Activated naive CD4-positive, alpha-beta T cell treated with anti-CD3 and anti-CD28 coated beads, Interleukin-2, amount 10 ng/mL, durations not matched to agents 7 days and 5 days (primary cell): Measurements from ENCODE around the gene ZNF283.
"Not testable (repeated sequence)": the region's sequence is repeated elsewhere in the genome, so short reads cannot be mapped to it uniquely, and the experiment has no call there.

Experiments
- CTCF ChIA-PET: fragments of 350-600 bp; sonication (Branson Sonifier 250); formaldehyde crosslinking; loops from one replicate; lab custom pipeline; 2021; ENCODE audit warnings: antibody characterized with exemption; lab: Charles Lee
- DNase-seq: peaks from one replicate; pipeline ENCODE4 v3.0.0-alpha.2; 2020
- H3K27ac Mint-ChIP-seq: one replicate; pipeline ENCODE4 v1.8.0; 2021; ENCODE audit warnings: mild to moderate bottlenecking, moderate library complexity, mixed read lengths
- H3K27me3 Mint-ChIP-seq: one replicate; pipeline ENCODE4 v1.8.0; 2021; ENCODE audit warnings: mild to moderate bottlenecking, mixed read lengths
- H3K36me3 Mint-ChIP-seq: one replicate; pipeline ENCODE4 v1.8.0; 2021; ENCODE audit warnings: mixed read lengths
- H3K4me1 Mint-ChIP-seq: one replicate; pipeline ENCODE4 v1.8.0; 2021; ENCODE audit warnings: mixed read lengths
- H3K4me3 Mint-ChIP-seq: one replicate; pipeline ENCODE4 v1.8.0; 2021; ENCODE audit warnings: mild to moderate bottlenecking, moderate library complexity, mixed read lengths
- H3K9me3 Mint-ChIP-seq: one replicate; pipeline ENCODE4 v1.8.0; 2021; ENCODE audit warnings: mixed read lengths

The ZNF283 gene

GRCh38 chr19:43786665-43787064 is 40.5 kb upstream of the ZNF283 start:
- Mint-ChIP-seq H3K4me3 (no peak overlapping the region), H3K36me3 (no peaks in the 10 kb centered on the region), H3K27ac (no peak overlapping the region), H3K4me1 (peaks cover 36% of the 10 kb centered on the region), H3K27me3 (peaks cover 13% of the 10 kb centered on the region), H3K9me3 (no peaks in the 10 kb centered on the region)
- CTCF ChIA-PET, result interaction anchor here (1.2 to 1.9 kb wide), 3 partner anchors 18 to 41 kb away, joined by 5 to 8 read pairs (median 7); no protein-coding TSS in a partner anchor
- no peak for DNase-seq

GRCh38 chr19:43789029-43789428 is 38.1 kb upstream of the ZNF283 start:
- Mint-ChIP-seq H3K27me3 (peaks cover 25% of the 10 kb centered on the region), H3K4me3 (no peak overlapping the region), H3K27ac (no peak overlapping the region), H3K9me3 (no peaks in the 10 kb centered on the region), H3K36me3 (no peaks in the 10 kb centered on the region), H3K4me1 (peaks cover 14% of the 10 kb centered on the region)
- CTCF ChIA-PET, result interaction anchor here (1.5 kb wide), 1 partner anchor 21 kb away, joined by 3 read pairs; no protein-coding TSS in a partner anchor
- peak; percentile 38 for DNase-seq

- CTCF ChIA-PET, result no interaction called here
- DNase-seq, result no peak
- Mint-ChIP-seq H3K27ac (no peak overlapping the region), H3K4me3 (no peak overlapping the region), H3K36me3 (no peaks in the 10 kb centered on the region), H3K27me3 (peaks cover 32% of the 10 kb centered on the region), H3K4me1 (no peaks in the 10 kb centered on the region), H3K9me3 (no peaks in the 10 kb centered on the region)
These were observed 36.5 kb upstream of the ZNF283 start for GRCh38 chr19:43790587-43790986.

- CTCF ChIA-PET, result interaction anchor here (0.7 to 1.3 kb wide), 4 partner anchors 12 to 52 kb away, joined by 3 to 5 read pairs (median 4); no protein-coding TSS in a partner anchor
- no peaks in the 10 kb centered on the region for H3K36me3 Mint-ChIP-seq
- H3K9me3 Mint-ChIP-seq, result peaks cover 4% of the 10 kb centered on the region
- H3K27ac Mint-ChIP-seq, result no peak overlapping the region
- no peak for DNase-seq
- peak overlapping the region; percentile 31 for H3K4me3 Mint-ChIP-seq
- H3K27me3 Mint-ChIP-seq, result peaks cover 50% of the 10 kb centered on the region
- peaks cover 27% of the 10 kb centered on the region for H3K4me1 Mint-ChIP-seq
These were observed 30.0 kb upstream of the ZNF283 start for GRCh38 chr19:43797118-43797517.

GRCh38 chr19:43797556-43797955 is 29.6 kb upstream of the ZNF283 start:
- DNase-seq, result no peak
- CTCF ChIA-PET, result interaction anchor here (1.1 to 1.3 kb wide), 2 partner anchors 12 to 52 kb away, joined by 4 to 5 read pairs; no protein-coding TSS in a partner anchor
- Mint-ChIP-seq H3K36me3 (no peaks in the 10 kb centered on the region), H3K27me3 (peaks cover 52% of the 10 kb centered on the region), H3K9me3 (peaks cover 4% of the 10 kb centered on the region), H3K27ac (no peak overlapping the region), H3K4me1 (peaks cover 27% of the 10 kb centered on the region), H3K4me3 (peak overlapping the region; percentile 72)

GRCh38 chr19:43798026-43798545 is 29.0 kb upstream of the ZNF283 start:
- Mint-ChIP-seq H3K4me3 (peak overlapping the region; percentile 72), H3K9me3 (peaks cover 4% of the 10 kb centered on the region), H3K36me3 (no peaks in the 10 kb centered on the region), H3K27me3 (peaks cover 53% of the 10 kb centered on the region), H3K27ac (no peak overlapping the region), H3K4me1 (peaks cover 27% of the 10 kb centered on the region)
- no peak for DNase-seq
- CTCF ChIA-PET, result no interaction called here

- H3K4me3 Mint-ChIP-seq, result peak overlapping the region; percentile 72
- peaks cover 27% of the 10 kb centered on the region for H3K4me1 Mint-ChIP-seq
- no peaks in the 10 kb centered on the region for H3K36me3 Mint-ChIP-seq
- H3K27me3 Mint-ChIP-seq, result peaks cover 49% of the 10 kb centered on the region
- H3K27ac Mint-ChIP-seq, result no peak overlapping the region
- CTCF ChIA-PET, result no interaction called here
- DNase-seq, result peak; percentile 72
- peaks cover 4% of the 10 kb centered on the region for H3K9me3 Mint-ChIP-seq
These were observed 28.3 kb upstream of the ZNF283 start for GRCh38 chr19:43798546-43799409.

- Mint-ChIP-seq H3K27ac (no peak overlapping the region), H3K4me3 (peak overlapping the region; percentile 72), H3K27me3 (peaks cover 43% of the 10 kb centered on the region), H3K36me3 (no peaks in the 10 kb centered on the region), H3K9me3 (peaks cover 4% of the 10 kb centered on the region), H3K4me1 (peaks cover 27% of the 10 kb centered on the region)
- CTCF ChIA-PET, result interaction anchor here (0.7 kb wide), 1 partner anchor 55 kb away, joined by 3 read pairs; no protein-coding TSS in a partner anchor
- no peak for DNase-seq
These were observed 27.5 kb upstream of the ZNF283 start for GRCh38 chr19:43799502-43800142.

GRCh38 chr19:43802216-43802951 is 24.7 kb upstream of the ZNF283 start, which contains the start of gene LYPD5:
Gene LYPD5 (minus strand): TSS chr19:43802447. CDS start chr19:43802380, 67 bp downstream.
- Mint-ChIP-seq H3K27me3 (peaks cover 53% of the 10 kb centered on the region), H3K4me1 (peaks cover 24% of the 10 kb centered on the region), H3K4me3 (no peak within 1 kb of the TSS), H3K36me3 (no peaks in the 10 kb centered on the region), H3K9me3 (no peaks in the 10 kb centered on the region), H3K27ac (no peak within 1 kb of the TSS)
- no peak for DNase-seq
- CTCF ChIA-PET, result no interaction called here

- Mint-ChIP-seq H3K27me3 (peaks cover 38% of the 10 kb centered on the region), H3K27ac (no peak overlapping the region), H3K4me3 (no peak overlapping the region), H3K36me3 (no peaks in the 10 kb centered on the region), H3K9me3 (no peaks in the 10 kb centered on the region), H3K4me1 (peaks cover 6% of the 10 kb centered on the region)
- CTCF ChIA-PET, result no interaction called here
- DNase-seq, result no peak
These were observed 22.7 kb upstream of the ZNF283 start for GRCh38 chr19:43804432-43804831.

GRCh38 chr19:43806401-43806800 is 20.7 kb upstream of the ZNF283 start:
- not testable (repeated sequence) for H3K9me3 Mint-ChIP-seq, H3K4me1 Mint-ChIP-seq, H3K4me3 Mint-ChIP-seq, H3K27ac Mint-ChIP-seq, DNase-seq, H3K36me3 Mint-ChIP-seq
- H3K27me3 Mint-ChIP-seq, result peaks cover 43% of the 10 kb centered on the region
- CTCF ChIA-PET, result interaction anchor here (1.3 to 2.6 kb wide), 2 partner anchors 62 to 63 kb away, joined by 4 to 12 read pairs; no protein-coding TSS in a partner anchor

GRCh38 chr19:43806848-43807247 is 20.3 kb upstream of the ZNF283 start:
- CTCF ChIA-PET, result interaction anchor here (1.3 to 2.6 kb wide), 2 partner anchors 62 to 64 kb away, joined by 4 to 12 read pairs; no protein-coding TSS in a partner anchor
- DNase-seq, result no peak
- Mint-ChIP-seq H3K4me1 (no peaks in the 10 kb centered on the region), H3K4me3 (no peak overlapping the region), H3K9me3 (no peaks in the 10 kb centered on the region), H3K27ac (no peak overlapping the region), H3K27me3 (peaks cover 43% of the 10 kb centered on the region), H3K36me3 (no peaks in the 10 kb centered on the region)

GRCh38 chr19:43807651-43808050 is 19.5 kb upstream of the ZNF283 start:
- no peak overlapping the region for H3K27ac Mint-ChIP-seq
- no peaks in the 10 kb centered on the region for H3K9me3 Mint-ChIP-seq
- H3K4me1 Mint-ChIP-seq, result no peaks in the 10 kb centered on the region
- H3K4me3 Mint-ChIP-seq, result no peak overlapping the region
- H3K27me3 Mint-ChIP-seq, result peaks cover 38% of the 10 kb centered on the region
- CTCF ChIA-PET, result interaction anchor here (2.6 kb wide), 1 partner anchor 63 kb away, joined by 12 read pairs; no protein-coding TSS in a partner anchor
- no peak for DNase-seq
- no peaks in the 10 kb centered on the region for H3K36me3 Mint-ChIP-seq
